ENCODE data around the gene CCDC159.
"Not testable (repeated sequence)": the region's sequence is repeated elsewhere in the genome, so short reads cannot be mapped to it uniquely, and the experiment has no call there.

DNA sequence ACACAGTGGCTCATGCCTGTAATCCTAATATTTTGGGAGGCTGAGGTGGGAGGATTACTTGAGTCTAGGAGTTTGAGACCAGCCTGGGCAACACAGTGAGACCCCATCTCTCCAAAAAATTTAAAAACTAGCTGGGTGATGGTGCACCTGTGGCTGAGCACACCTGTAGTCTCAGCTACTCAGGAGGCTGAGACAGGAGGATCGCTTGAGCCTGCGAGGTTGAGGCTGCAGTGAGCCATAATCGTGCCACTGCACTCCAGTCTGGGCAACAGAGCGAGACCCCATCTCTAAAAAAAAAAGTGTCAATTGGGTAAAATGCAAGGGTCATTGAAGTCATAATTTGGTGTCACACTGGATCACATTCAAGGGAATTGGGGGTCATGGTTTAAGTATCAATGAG lies 7.8 kb downstream of the CCDC159 start:
- TF ChIP-seq, protein P1, sequence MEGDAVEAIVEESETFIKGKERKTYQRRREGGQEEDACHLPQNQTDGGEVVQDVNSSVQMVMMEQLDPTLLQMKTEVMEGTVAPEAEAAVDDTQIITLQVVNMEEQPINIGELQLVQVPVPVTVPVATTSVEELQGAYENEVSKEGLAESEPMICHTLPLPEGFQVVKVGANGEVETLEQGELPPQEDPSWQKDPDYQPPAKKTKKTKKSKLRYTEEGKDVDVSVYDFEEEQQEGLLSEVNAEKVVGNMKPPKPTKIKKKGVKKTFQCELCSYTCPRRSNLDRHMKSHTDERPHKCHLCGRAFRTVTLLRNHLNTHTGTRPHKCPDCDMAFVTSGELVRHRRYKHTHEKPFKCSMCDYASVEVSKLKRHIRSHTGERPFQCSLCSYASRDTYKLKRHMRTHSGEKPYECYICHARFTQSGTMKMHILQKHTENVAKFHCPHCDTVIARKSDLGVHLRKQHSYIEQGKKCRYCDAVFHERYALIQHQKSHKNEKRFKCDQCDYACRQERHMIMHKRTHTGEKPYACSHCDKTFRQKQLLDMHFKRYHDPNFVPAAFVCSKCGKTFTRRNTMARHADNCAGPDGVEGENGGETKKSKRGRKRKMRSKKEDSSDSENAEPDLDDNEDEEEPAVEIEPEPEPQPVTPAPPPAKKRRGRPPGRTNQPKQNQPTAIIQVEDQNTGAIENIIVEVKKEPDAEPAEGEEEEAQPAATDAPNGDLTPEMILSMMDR (IDR thresholded peaks at IDR 0.05): not testable (repeated sequence)
- TF ChIP-seq EZH2 (IDR thresholded peaks at IDR 0.05; ENCODE audit: borderline replicate concordance, insufficient read depth, low read depth, low read length, poor library complexity, severe bottlenecking): not testable (repeated sequence)

All from B cell (primary cell).